PFSK-1 (cell line): ENCODE data around the gene NLGN4X.

Experiments used
- POLR2AphosphoS5 ChIP-seq: IDR thresholded peaks from 2 replicates; pipeline ENCODE4 v1.6.1; 2012; ENCODE audit warnings: low read depth, mild to moderate bottlenecking, control low read depth, low read length, moderate library complexity
- REST ChIP-seq, 2 experiments: IDR thresholded peaks; 2 replicates each; pipeline versions ENCODE4 v1.6.1 to v1.8.0; 2011 to 2012; ENCODE audit warnings: low read depth in 2 of 2, low read length in 2 of 2, control low read depth in 1 of 2, inconsistent platforms in 1 of 2, mild to moderate bottlenecking in 1 of 2, moderate library complexity in 1 of 2; ENCODE audit not compliant: insufficient read depth in 1 of 2
- SIN3A ChIP-seq: IDR thresholded peaks from 2 replicates; pipeline ENCODE4 v1.6.1; 2012; ENCODE audit warnings: mild to moderate bottlenecking, low read length, moderate library complexity, borderline replicate concordance; ENCODE audit not compliant: insufficient read depth

GRCh38 chrX:6002056-6002455 lies 226.6 kb downstream of the NLGN4X start:
- TF ChIP-seq REST (IDR thresholded peaks at IDR 0.05; ENCODE audit: insufficient read depth in 1 of 2, low read depth in 2 of 2, low read length in 2 of 2) (no peak), SIN3A (no peak), POLR2AphosphoS5 (no peak)
